ENCODE measurements around the gene ADCY5.

The ADCY5 gene

GRCh38 chr3:123361071-123361470, 87.8 kb downstream of the ADCY5 start:
- TF ChIP-seq EZH2 (IDR thresholded peaks at IDR 0.05; ENCODE audit: borderline replicate concordance, low read length): no peak
- TF ChIP-seq CTCF (IDR thresholded peaks at IDR 0.05; ENCODE audit: low read length): no peak
- Histone ChIP-seq H3K79me2 (ENCODE audit: insufficient read depth, low read length) (no peaks in the 10 kb centered on the region), H3K4me2 (ENCODE audit: low read length) (no peak overlapping the region), H3F3A (ENCODE audit: insufficient read depth, low read length) (no peaks in the 10 kb centered on the region), H3K4me3 (ENCODE audit: low read depth, low read length, poor library complexity, severe bottlenecking) (no peak overlapping the region), H3K27ac (ENCODE audit: low read depth, low read length, poor library complexity, severe bottlenecking) (no peak overlapping the region), H3K36me3 (ENCODE audit: insufficient read depth, low read length) (no peaks in the 10 kb centered on the region), H3K27me3 (ENCODE audit: insufficient read depth, low read length) (no peaks in the 10 kb centered on the region), H3K9ac (ENCODE audit: low read length) (no peak overlapping the region), H4K20me1 (ENCODE audit: insufficient read depth, low read length) (no peaks in the 10 kb centered on the region), H3K9me3 (ENCODE audit: low read length) (no peaks in the 10 kb centered on the region), H3K9me2 (ENCODE audit: low read depth, low read length) (no peaks in the 10 kb centered on the region), H3K4me1 (ENCODE audit: insufficient read depth, low read length, severe bottlenecking) (no peaks in the 10 kb centered on the region), H2AFZ (ENCODE audit: low read length) (no peak overlapping the region)

GRCh38 chr3:123357275-123357674, 91.6 kb downstream of the ADCY5 start:
- H3F3A ChIP-seq (ENCODE audit: insufficient read depth, low read length): no peaks in the 10 kb centered on the region
- no peak overlapping the region for H3K27ac ChIP-seq (ENCODE audit: low read depth, low read length, poor library complexity, severe bottlenecking)
- H3K4me2 ChIP-seq (ENCODE audit: low read length): no peak overlapping the region
- H3K27me3 ChIP-seq (ENCODE audit: insufficient read depth, low read length): peaks cover 5% of the 10 kb centered on the region; the same call in 1 of the 2 replicates
- H2AFZ ChIP-seq (ENCODE audit: low read length): no peak overlapping the region
- TF ChIP-seq CTCF (IDR thresholded peaks at IDR 0.05; ENCODE audit: low read length): no peak
- H3K4me3 ChIP-seq (ENCODE audit: low read depth, low read length, poor library complexity, severe bottlenecking): no peak overlapping the region
- no peaks in the 10 kb centered on the region for H3K9me2 ChIP-seq (ENCODE audit: low read depth, low read length)
- H4K20me1 ChIP-seq (ENCODE audit: insufficient read depth, low read length): no peaks in the 10 kb centered on the region
- H3K36me3 ChIP-seq (ENCODE audit: insufficient read depth, low read length): no peaks in the 10 kb centered on the region
- no peaks in the 10 kb centered on the region for H3K79me2 ChIP-seq (ENCODE audit: insufficient read depth, low read length)
- no peaks in the 10 kb centered on the region for H3K9me3 ChIP-seq (ENCODE audit: low read length)
- H3K9ac ChIP-seq (ENCODE audit: low read length): no peak overlapping the region
- no peaks in the 10 kb centered on the region for H3K4me1 ChIP-seq (ENCODE audit: insufficient read depth, low read length, severe bottlenecking)

DNA sequence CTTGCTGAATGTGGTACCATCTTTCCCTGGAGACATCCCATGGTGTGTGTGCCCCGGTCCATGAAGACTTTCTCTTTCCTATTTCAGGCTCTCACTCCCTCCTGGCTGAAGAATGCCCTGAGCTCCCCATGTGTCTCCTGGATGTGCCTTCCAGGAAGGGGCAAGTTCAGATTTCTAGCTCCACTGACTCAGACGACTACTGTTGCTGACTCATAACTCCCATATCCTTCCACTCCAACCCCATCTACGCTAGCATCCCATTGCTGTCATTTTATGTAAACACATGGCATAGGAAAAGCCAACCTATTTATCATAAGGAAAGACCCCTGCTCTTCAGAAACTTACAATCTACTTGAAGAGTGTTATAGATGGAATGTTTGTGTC, 95.0 kb downstream of the ADCY5 start:
- Histone ChIP-seq H3K27ac (ENCODE audit: low read depth, low read length, poor library complexity, severe bottlenecking) (no peak overlapping the region), H2AFZ (ENCODE audit: low read length) (no peak overlapping the region), H3K36me3 (ENCODE audit: insufficient read depth, low read length) (no peaks in the 10 kb centered on the region), H3F3A (ENCODE audit: insufficient read depth, low read length) (no peaks in the 10 kb centered on the region), H3K9me3 (ENCODE audit: low read length) (no peaks in the 10 kb centered on the region), H3K27me3 (ENCODE audit: insufficient read depth, low read length) (peaks cover 5% of the 10 kb centered on the region; the same call in 1 of the 2 replicates), H3K9ac (ENCODE audit: low read length) (no peak overlapping the region), H4K20me1 (ENCODE audit: insufficient read depth, low read length) (no peaks in the 10 kb centered on the region), H3K4me3 (ENCODE audit: low read depth, low read length, poor library complexity, severe bottlenecking) (no peak overlapping the region), H3K4me1 (ENCODE audit: insufficient read depth, low read length, severe bottlenecking) (no peaks in the 10 kb centered on the region), H3K4me2 (ENCODE audit: low read length) (no peak overlapping the region), H3K9me2 (ENCODE audit: low read depth, low read length) (no peaks in the 10 kb centered on the region), H3K79me2 (ENCODE audit: insufficient read depth, low read length) (no peaks in the 10 kb centered on the region)
- TF ChIP-seq CTCF (IDR thresholded peaks at IDR 0.05; ENCODE audit: low read length): no peak
- no peak for TF ChIP-seq EZH2 (IDR thresholded peaks at IDR 0.05; ENCODE audit: borderline replicate concordance, low read length)

Data from OCI-LY1 (cell line).